HG03520 (cell line): ENCODE measurements around the gene CRIP2.

Source experiments
- ATAC-seq: cut with Tn5 transposase; IDR thresholded peaks from one replicate; pipeline ENCODE4 v1.9.1; 2021; ENCODE audit warnings: mild to moderate bottlenecking, moderate library complexity; ENCODE audit not compliant: unreplicated experiment

Gene CRIP2

DNA sequence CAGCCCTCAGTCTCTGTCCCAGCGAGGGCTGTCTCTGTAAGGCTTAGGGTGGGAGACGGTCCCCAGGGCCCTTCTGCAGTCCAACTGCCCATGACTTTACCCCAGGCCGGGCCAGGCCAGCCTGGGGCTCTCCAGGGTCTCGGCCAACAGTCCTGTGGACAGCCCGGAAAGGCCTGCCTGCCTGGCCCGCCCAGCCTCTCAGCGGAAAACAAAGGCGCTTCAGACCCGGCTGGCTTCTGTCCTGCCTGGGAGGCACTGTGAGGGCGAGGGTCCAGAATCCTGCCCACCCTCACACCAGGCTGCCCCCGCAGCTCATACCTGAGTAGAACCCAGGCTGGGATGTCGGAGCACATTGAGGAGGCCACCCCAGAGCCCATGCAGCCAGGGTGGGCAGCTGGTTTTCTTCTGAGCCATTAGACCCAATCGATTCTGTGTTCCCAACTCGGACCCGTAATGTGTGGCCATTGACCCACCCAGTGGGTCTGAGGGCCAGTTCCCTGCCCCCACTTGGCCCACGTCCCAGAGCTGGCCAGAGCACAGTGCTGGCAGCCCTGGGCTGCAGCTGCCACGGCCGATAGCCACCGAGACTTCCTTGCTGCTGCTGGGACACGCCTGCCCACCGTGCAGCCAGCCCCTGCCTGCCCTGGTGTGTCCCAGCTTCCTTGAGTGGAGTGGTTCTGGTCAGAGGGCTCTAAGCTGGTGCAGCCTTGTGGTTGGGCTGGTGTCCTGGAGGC, 1.6 kb downstream of the CRIP2 start:
- no peak for ATAC-seq

- ATAC-seq = no peak
Measured at GRCh38 chr14:105476831-105477659, 2.4 kb downstream of the CRIP2 start.

DNA sequence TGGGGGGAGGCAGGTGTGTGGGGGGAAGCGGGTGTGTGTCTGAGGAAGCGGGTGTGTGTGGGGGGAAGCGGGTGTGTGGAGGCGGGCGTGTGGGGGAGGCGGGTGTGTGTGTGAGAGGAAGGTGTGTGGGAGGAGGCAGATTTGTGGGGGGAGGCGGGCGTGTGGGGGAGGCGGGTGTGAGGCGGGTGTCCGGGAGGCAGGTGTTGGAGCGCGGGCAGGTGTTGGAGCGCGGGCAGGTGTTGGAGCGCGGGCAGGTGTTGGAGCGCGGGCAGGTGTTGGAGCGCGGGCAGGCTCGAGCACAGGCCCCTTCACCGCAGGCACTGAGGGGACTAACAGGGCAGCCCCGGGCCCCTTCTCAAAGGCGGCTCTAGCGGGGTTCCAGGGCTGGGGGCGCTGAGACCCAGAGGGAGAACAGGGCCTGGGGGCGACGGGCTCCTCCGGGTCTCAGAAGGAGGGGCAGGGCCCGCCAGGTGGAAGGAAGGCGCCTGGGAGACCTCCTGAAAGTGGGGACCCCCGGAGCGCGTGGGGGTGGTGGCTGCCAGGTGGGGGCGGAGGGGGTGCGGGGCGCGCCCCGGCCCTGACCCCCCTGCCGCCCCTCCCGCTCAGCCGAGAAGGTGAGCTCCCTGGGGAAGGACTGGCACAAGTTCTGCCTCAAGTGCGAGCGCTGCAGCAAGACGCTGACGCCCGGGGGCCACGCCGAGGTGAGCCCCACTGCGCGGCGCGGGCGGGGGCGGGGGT, 3.2 kb downstream of the CRIP2 start:
- ATAC-seq = no peak

GRCh38 chr14:105478398-105479251, 4.0 kb downstream of the CRIP2 start:
- ATAC-seq = no peak

DNA sequence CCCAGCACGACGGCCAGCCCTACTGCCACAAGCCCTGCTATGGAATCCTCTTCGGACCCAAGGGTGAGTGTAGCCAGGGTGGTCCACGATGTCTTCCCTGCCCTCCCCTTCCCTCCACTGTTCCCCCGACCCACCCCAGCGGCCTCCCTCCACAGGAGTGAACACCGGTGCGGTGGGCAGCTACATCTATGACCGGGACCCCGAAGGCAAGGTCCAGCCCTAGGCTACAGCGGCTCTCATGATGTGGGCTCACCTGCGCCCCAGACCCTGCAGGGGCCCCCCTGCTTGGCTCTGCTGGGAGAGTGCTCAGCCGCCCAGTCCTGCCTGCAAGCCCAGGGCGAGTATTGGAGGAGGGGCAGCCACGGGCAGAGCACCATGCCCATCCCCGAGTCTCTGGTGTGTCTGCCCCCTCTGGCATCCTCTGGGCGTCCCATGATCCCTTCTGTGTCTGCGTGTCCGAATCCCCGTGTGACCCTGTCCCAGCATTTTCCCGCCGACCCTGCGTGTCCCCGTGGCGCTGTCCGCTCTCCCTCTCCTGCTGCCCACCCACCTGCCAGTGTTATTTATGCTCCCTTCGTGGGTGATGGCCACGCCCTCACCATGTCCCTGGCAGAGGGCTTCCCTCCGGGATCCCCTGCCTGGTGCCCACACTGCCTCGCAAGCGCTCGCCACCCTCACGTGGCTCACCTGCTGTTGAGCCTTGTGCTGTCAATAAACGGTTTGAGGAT, 5.0 kb downstream of the CRIP2 start:
- ATAC-seq = no peak

GRCh38 chr14:105480199-105480746, 5.7 kb downstream of the CRIP2 start:
- ATAC-seq = no peak

- peak; percentile 44 for ATAC-seq
Measured at GRCh38 chr14:105480807-105481801, 6.5 kb downstream of the CRIP2 start.

- peak; percentile 44 for ATAC-seq
Measured at GRCh38 chr14:105481886-105482457, 7.4 kb downstream of the CRIP2 start.

GRCh38 chr14:105482486-105483110, 8.0 kb downstream of the CRIP2 start:
- no peak for ATAC-seq

- no peak for ATAC-seq
Measured at GRCh38 chr14:105483300-105484068, 8.9 kb downstream of the CRIP2 start.

- no peak for ATAC-seq
Measured at GRCh38 chr14:105484069-105484996, 9.7 kb downstream of the CRIP2 start.

DNA sequence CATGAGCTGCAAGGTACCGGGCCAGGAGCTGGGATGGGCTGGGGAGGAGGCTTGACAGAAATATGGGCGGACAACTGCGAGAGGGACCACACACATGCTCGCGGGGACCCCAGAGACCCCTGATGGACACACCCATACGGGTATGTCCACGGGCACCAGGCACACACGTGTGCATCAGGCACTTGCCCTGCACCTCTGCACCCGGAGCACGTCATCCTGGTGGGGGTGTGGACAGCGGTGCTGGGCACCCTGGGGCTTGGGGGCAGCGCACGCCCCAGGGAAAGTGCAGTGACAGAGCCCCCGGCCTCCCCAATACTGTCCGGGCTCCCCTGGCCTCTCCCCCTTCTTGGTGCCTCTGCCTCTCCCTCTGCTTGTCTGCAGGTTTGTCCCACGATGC, 10.4 kb downstream of the CRIP2 start:
- ATAC-seq = no peak

GRCh38 chr14:105485739-105486162, 11.1 kb downstream of the CRIP2 start:
- ATAC-seq = no peak

DNA sequence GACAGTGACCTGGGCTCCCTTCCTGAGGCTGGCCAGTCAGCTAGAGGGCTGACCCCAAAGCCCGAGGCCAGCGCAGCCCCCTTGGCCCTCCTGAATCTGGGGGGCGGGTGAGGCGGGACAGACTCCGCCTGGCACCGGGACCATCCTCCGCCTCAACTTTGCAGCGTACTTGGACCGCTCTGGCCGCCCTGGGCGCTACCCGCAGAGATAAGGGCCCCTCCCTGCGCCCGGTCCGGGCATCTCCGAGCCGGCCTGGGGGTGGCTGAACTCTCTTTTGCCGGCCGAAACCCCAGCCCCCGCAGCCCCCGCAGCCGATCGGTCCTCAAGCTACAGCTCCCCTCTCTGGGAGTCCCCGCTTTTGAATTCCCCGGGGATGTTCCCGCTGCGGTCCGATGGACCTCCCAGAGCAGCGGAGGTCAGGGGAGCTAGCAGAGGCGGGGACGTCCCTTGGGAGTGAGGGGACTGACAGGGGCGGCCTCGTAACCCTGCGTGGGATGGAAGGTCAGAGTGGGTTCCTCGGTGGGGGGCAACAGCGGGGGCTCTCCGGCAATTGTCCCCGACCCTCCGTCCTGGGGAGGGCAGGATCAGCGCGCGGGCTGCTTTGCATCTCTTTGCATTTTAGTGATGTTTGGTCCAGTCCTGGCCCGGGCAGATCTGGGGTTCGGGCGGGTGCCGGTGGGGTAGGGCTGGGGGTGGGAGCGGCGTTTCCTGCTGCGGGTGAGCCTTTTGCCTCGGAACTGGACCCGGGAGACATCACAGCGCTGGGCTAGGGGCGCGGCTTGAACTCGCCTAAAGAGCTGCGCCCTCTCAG, 11.7 kb downstream of the CRIP2 start, which contains the start of gene CRIP1:
CRIP1 (plus strand) TSS at position 724 of the 811 bp plus-strand sequence. CDS start 374 bp downstream, outside the sequence.
- no peak for ATAC-seq

- ATAC-seq = no peak
Measured at GRCh38 chr14:105486974-105487448, 12.4 kb downstream of the CRIP2 start.
